GM20431 (cell line): ENCODE results near the gene TMEM151B.

Source experiments
- in situ Hi-C: fragments of 300-500 bp; cut with MseI, MboI; formaldehyde crosslinking; loops from one replicate; pipeline ENCODE4 v1.15.0; 2020; ENCODE audit warnings: low sequenced_read_pairs; ENCODE audit not compliant: unreplicated experiment

The TMEM151B gene

GRCh38 chr6:44249082-44249748 is 21.0 kb upstream of the TMEM151B start:
- in situ Hi-C loops: no loop called here

- in situ Hi-C loops: no loop called here
Observed at GRCh38 chr6:44250067-44250717, 20.1 kb upstream of the TMEM151B start.

GRCh38 chr6:44250718-44251123 is 19.5 kb upstream of the TMEM151B start:
- in situ Hi-C loops: no loop called here

DNA sequence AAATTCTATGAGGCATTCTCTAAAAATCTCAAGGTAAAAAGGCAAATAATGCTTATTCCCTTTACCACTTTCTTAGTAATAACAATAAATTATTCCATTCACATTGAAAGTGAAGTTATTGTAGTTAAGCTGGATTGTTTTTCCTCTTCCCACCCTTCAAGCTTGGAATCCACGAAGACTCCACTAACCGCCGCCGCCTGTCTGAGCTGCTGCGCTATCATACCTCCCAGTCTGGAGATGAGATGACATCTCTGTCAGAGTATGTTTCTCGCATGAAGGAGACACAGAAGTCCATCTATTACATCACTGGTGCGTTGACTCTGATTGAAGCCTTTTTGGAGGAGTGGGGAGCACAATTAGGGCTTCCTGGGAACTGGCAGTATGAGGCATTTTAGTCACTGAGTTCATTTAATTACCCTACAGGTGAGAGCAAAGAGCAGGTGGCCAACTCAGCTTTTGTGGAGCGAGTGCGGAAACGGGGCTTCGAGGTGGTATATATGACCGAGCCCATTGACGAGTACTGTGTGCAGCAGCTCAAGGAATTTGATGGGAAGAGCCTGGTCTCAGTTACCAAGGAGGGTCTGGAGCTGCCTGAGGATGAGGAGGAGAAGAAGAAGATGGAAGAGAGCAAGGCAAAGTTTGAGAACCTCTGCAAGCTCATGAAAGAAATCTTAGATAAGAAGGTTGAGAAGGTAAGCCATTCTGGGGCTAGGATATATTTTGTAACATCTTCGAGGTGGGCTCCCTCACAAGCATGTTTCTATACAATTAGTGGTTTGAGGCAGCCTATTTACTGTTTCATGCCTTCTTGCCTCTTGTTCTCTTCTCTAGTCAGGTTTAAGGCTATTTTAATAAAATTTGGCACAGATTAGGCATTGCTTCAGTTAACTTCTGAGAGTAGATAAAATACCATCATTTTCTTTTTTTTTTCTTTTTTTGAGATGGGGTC is 18.4 kb upstream of the TMEM151B start:
- in situ Hi-C loops: no loop called here

DNA sequence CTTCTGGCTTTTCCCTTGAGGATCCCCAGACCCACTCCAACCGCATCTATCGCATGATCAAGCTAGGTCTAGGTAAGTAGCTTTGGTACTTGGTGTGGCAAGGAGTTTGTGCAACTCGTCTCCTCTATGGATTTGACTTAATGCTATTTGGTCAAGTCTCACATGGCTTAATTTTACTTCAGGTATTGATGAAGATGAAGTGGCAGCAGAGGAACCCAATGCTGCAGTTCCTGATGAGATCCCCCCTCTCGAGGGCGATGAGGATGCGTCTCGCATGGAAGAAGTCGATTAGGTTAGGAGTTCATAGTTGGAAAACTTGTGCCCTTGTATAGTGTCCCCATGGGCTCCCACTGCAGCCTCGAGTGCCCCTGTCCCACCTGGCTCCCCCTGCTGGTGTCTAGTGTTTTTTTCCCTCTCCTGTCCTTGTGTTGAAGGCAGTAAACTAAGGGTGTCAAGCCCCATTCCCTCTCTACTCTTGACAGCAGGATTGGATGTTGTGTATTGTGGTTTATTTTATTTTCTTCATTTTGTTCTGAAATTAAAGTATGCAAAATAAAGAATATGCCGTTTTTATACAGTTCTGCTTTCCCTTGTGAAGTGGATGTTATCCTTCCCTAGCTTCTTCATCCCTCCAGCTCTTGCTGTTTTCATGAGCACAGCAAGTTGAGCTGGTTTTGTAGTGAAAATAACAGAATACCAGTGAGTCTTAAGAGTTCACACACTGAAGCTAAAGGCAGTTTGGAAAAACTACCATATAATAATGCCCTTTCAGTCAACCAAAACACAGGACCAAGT is 16.7 kb upstream of the TMEM151B start:
- in situ Hi-C loops: no loop called here

GRCh38 chr6:44254191-44255104 is 15.8 kb upstream of the TMEM151B start:
- in situ Hi-C loops: no loop called here

GRCh38 chr6:44255105-44255808 is 15.0 kb upstream of the TMEM151B start:
- in situ Hi-C loops: no loop called here

GRCh38 chr6:44255871-44256774 is 14.1 kb upstream of the TMEM151B start:
- in situ Hi-C loops: no loop called here

DNA sequence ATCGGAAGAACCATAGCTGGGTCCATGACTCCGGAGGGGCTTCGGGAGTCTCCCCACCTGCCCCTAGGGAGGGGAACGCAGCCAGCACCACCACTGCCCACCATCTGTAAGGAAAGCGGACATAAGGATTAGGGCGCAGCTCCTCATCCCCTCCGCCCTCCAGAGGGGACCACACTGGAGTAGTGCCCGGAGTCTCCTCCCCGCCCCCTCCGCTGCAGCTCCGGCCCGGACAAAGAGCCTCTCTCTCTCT is 13.6 kb upstream of the TMEM151B start:
- in situ Hi-C loops: no loop called here

DNA sequence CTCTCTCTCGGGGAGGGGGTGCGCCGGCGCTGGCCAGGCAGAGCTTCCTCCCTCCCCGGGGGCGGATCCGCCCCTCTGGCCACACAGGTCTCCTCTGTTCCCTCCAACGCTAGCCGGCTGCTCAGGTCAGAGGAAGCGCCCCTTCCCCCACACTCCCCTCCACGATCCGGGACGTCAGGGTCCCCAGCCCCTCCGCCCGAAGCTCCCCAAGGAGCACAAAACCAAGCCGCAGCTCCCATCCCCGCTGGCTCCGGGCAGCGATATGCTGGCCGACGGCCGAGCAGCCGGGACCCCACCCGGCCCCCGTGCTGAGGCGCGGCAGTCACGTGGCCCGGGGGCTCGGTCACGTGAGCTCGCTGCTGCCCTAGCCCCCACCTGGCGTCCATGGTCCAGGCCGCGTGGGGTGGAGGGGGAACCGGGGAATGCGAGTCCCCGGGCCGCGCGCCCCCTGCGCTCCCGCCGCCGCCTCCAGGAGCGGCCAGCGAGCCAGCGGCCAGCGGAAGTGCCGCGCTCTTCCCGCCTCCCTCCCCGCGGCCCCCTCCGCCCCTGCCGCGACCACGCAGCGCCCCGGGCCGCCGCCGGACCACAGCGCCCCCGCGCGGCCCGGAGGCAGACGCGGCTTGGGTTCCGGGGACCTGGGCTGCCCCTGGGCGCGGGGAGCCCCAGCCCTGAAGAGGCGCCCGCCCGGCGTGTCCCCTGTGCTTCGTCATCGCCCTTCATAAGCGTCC is 13.1 kb upstream of the TMEM151B start, which contains the start of gene SLC35B2:
TSS of gene SLC35B2 (minus strand) at position 504 of the 728 bp plus-strand sequence. CDS start at position 386, 118 bp downstream.
- in situ Hi-C loops: no loop called here

GRCh38 chr6:44257753-44258324 is 12.4 kb upstream of the TMEM151B start:
- in situ Hi-C loops: no loop called here

DNA sequence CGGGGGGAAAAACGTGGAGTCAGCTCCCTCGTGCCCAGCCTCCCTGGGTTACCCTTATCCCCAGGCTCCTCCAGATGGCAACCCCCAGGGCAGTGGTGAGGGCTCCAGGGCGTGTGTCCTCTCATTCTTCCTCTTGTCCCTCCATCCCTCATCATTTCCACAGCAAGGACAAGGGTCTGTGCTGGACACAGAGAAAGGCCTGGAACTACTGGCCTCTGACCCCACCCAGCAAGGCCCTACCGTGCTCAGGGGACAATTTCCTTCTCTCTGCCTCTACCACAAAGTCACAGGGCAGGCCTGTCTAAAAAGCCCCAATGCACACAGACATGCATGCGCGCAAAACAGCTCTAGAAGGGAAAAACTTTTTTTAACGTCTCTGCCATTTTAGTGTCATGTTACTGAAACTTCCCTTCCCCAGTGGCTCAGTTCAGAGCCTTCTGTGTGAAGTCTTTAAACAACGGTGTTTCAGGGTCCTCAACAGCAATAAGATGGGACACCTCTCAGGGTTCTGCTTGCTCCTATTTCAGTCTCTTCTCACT is 11.9 kb upstream of the TMEM151B start:
- in situ Hi-C loops: no loop called here

DNA sequence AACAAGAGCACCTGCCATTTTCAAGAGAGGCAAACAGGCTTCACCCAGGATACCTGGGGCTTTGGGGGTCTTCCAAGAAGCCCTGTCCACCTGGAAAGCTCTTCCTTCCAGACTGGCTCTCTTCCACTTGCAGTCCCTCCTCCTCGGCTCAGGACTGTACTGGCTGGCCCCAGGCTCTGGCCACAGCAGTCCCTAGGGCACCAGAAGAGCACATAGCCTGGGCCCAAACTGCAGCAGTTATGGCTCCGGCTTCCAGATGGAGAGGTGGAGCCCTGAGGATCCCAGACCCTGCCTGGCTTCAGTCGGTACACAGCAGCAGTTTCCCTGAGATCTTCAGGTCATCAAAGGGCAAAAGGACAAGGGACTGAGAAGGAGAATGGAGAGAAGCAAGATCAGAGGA is 11.3 kb upstream of the TMEM151B start:
- in situ Hi-C loops: no loop called here

- in situ Hi-C loops: no loop called here
Observed at GRCh38 chr6:44260011-44260410, 10.2 kb upstream of the TMEM151B start.

- in situ Hi-C loops: no loop called here
Observed at GRCh38 chr6:44260451-44261297, 9.6 kb upstream of the TMEM151B start.

GRCh38 chr6:44261581-44261980 is 8.7 kb upstream of the TMEM151B start:
- in situ Hi-C loops: no loop called here
